IPS-20b (cell line): ENCODE results near the gene LIN28B.
"Not testable (repeated sequence)": the region's sequence is repeated elsewhere in the genome, so short reads cannot be mapped to it uniquely, and the experiment has no call there.

Experiments used
- H3K27ac ChIP-seq: one replicate; pipeline ENCODE4 v1.5.1; 2013; ENCODE audit warnings: low read length
- H3K27me3 ChIP-seq: 2 replicates; pipeline ENCODE4 v1.6.1; 2013; ENCODE audit warnings: mild to moderate bottlenecking, low read length, inconsistent platforms; ENCODE audit not compliant: insufficient read depth
- H3K36me3 ChIP-seq: 2 replicates; pipeline ENCODE4 v1.6.1; 2013; ENCODE audit warnings: low read depth, mild to moderate bottlenecking, inconsistent platforms, low read length, moderate library complexity; ENCODE audit not compliant: insufficient read depth
- H3K4me1 ChIP-seq: 2 replicates; pipeline ENCODE4 v1.6.1; 2013; ENCODE audit warnings: mild to moderate bottlenecking, control low read depth, inconsistent platforms, low read length, moderate library complexity; ENCODE audit not compliant: insufficient read depth
- H3K4me3 ChIP-seq: 2 replicates; pipeline ENCODE4 v1.5.1; 2013; ENCODE audit warnings: mild to moderate bottlenecking, low read length, inconsistent platforms
- H3K9ac ChIP-seq: 2 replicates; pipeline ENCODE4 v1.6.1; 2013; ENCODE audit warnings: low read depth, mild to moderate bottlenecking, inconsistent platforms, low read length, moderate library complexity
- H3K9me3 ChIP-seq: 2 replicates; pipeline ENCODE4 v1.6.1; 2013; ENCODE audit warnings: mild to moderate bottlenecking, low read depth, low read length, inconsistent platforms; ENCODE audit not compliant: insufficient read depth

Gene LIN28B

GRCh38 chr6:104990085-104990484, 33.2 kb downstream of the LIN28B start:
- H3K9ac ChIP-seq = no peak overlapping the region
- no peaks in the 10 kb centered on the region for H3K9me3 ChIP-seq
- H3K4me1 ChIP-seq = no peaks in the 10 kb centered on the region; the same call in 1 of the 2 replicates
- no peak overlapping the region for H3K27ac ChIP-seq
- H3K4me3 ChIP-seq = no peak overlapping the region
- H3K36me3 ChIP-seq = peaks cover 36% of the 10 kb centered on the region
- no peaks in the 10 kb centered on the region for H3K27me3 ChIP-seq

GRCh38 chr6:104991062-104991461, 34.2 kb downstream of the LIN28B start:
- H3K4me3 ChIP-seq, H3K9ac ChIP-seq, H3K4me1 ChIP-seq, H3K27ac ChIP-seq, H3K27me3 ChIP-seq, H3K9me3 ChIP-seq: not testable (repeated sequence)
- H3K36me3 ChIP-seq = peaks cover 35% of the 10 kb centered on the region

GRCh38 chr6:104993576-104993975, 36.7 kb downstream of the LIN28B start:
- not testable (repeated sequence) for H3K4me3 ChIP-seq, H3K4me1 ChIP-seq, H3K9ac ChIP-seq, H3K27ac ChIP-seq, H3K27me3 ChIP-seq, H3K9me3 ChIP-seq
- H3K36me3 ChIP-seq = peaks cover 20% of the 10 kb centered on the region

- H3K9ac ChIP-seq = no peak overlapping the region
- H3K4me3 ChIP-seq = no peak overlapping the region
- H3K4me1 ChIP-seq = peaks cover 2% of the 10 kb centered on the region; the same call in 1 of the 2 replicates
- H3K36me3 ChIP-seq = peaks cover 30% of the 10 kb centered on the region
- no peak overlapping the region for H3K27ac ChIP-seq
- no peaks in the 10 kb centered on the region for H3K27me3 ChIP-seq
- H3K9me3 ChIP-seq = no peaks in the 10 kb centered on the region
These were observed 39.2 kb downstream of the LIN28B start for GRCh38 chr6:104995989-104996617.

- Histone ChIP-seq H3K27ac (no peak overlapping the region), H3K27me3 (no peaks in the 10 kb centered on the region), H3K4me3 (no peak overlapping the region), H3K36me3 (peaks cover 14% of the 10 kb centered on the region; the same call in 1 of the 2 replicates), H3K9ac (no peak overlapping the region), H3K9me3 (no peaks in the 10 kb centered on the region), H3K4me1 (peaks cover 10% of the 10 kb centered on the region)
These were observed 44.2 kb downstream of the LIN28B start for GRCh38 chr6:105001063-105001462.

GRCh38 chr6:105001906-105002305, 45.0 kb downstream of the LIN28B start:
- Histone ChIP-seq H3K9ac (no peak overlapping the region), H3K36me3 (peaks cover 18% of the 10 kb centered on the region; the same call in 1 of the 2 replicates), H3K27me3 (no peaks in the 10 kb centered on the region), H3K27ac (no peak overlapping the region), H3K4me3 (no peak overlapping the region), H3K9me3 (no peaks in the 10 kb centered on the region), H3K4me1 (peaks cover 10% of the 10 kb centered on the region)

GRCh38 chr6:105005451-105005850, 48.5 kb downstream of the LIN28B start:
- no peaks in the 10 kb centered on the region for H3K9me3 ChIP-seq
- H3K4me1 ChIP-seq = peaks cover 10% of the 10 kb centered on the region
- no peak overlapping the region for H3K9ac ChIP-seq
- no peak overlapping the region for H3K27ac ChIP-seq
- H3K27me3 ChIP-seq = no peaks in the 10 kb centered on the region
- no peak overlapping the region for H3K4me3 ChIP-seq
- H3K36me3 ChIP-seq = peaks cover 8% of the 10 kb centered on the region; the same call in 1 of the 2 replicates

- H3K4me3 ChIP-seq, H3K36me3 ChIP-seq, H3K27me3 ChIP-seq, H3K9me3 ChIP-seq, H3K27ac ChIP-seq, H3K9ac ChIP-seq: not testable (repeated sequence)
- peaks cover 14% of the 10 kb centered on the region; the same call in 1 of the 2 replicates for H3K4me1 ChIP-seq
These were observed 56.6 kb downstream of the LIN28B start for GRCh38 chr6:105013459-105013858.

- Histone ChIP-seq H3K4me3 (no peak overlapping the region), H3K9me3 (no peaks in the 10 kb centered on the region), H3K27me3 (no peaks in the 10 kb centered on the region), H3K4me1 (peaks cover 14% of the 10 kb centered on the region; the same call in 1 of the 2 replicates), H3K9ac (no peak overlapping the region), H3K27ac (no peak overlapping the region), H3K36me3 (no peaks in the 10 kb centered on the region)
These were observed 57.5 kb downstream of the LIN28B start for GRCh38 chr6:105014448-105014847.

- Histone ChIP-seq H3K36me3 (no peaks in the 10 kb centered on the region), H3K27me3 (no peaks in the 10 kb centered on the region), H3K9me3 (no peaks in the 10 kb centered on the region), H3K9ac (no peak overlapping the region), H3K4me1 (peaks cover 14% of the 10 kb centered on the region; the same call in 1 of the 2 replicates), H3K27ac (no peak overlapping the region), H3K4me3 (no peak overlapping the region)
These were observed 58.0 kb downstream of the LIN28B start for GRCh38 chr6:105014954-105015353.

GRCh38 chr6:105015482-105015881, 58.6 kb downstream of the LIN28B start:
- Histone ChIP-seq H3K4me3 (no peak overlapping the region), H3K4me1 (peaks cover 14% of the 10 kb centered on the region; the same call in 1 of the 2 replicates), H3K27me3 (no peaks in the 10 kb centered on the region), H3K9me3 (no peaks in the 10 kb centered on the region), H3K27ac (no peak overlapping the region), H3K9ac (no peak overlapping the region), H3K36me3 (no peaks in the 10 kb centered on the region)

- Histone ChIP-seq H3K9me3 (no peaks in the 10 kb centered on the region), H3K36me3 (no peaks in the 10 kb centered on the region), H3K9ac (no peak overlapping the region), H3K27me3 (no peaks in the 10 kb centered on the region), H3K4me3 (no peak overlapping the region), H3K4me1 (peaks cover 21% of the 10 kb centered on the region), H3K27ac (no peak overlapping the region)
These were observed 62.4 kb downstream of the LIN28B start for GRCh38 chr6:105019285-105019684.
